GM12878 (cell line): ENCODE measurements around the gene LDLRAP1. TPM values are rescaled to one million over a fixed set of nuclear protein-coding genes. Genes with fewer than 3 reads are reported as not detected.

Experiments used
- ATAC-seq: fragments of 200-7000 bp; cut with Tn5 transposase; 3 replicates; pipeline ENCODE4 v1.9.1; 2020; ENCODE audit warnings: mild to moderate bottlenecking, moderate library complexity
- BruUV-seq: library from RNA; stranded (reverse); fragments of 400-500 nt; replicated peaks from 2 replicates; lab custom pipeline; 2021; lab: Mats Ljungman, UMichigan
- CTCF ChIA-PET: fragments of 300-600 bp; sonication (Branson Sonifier 250); formaldehyde crosslinking; extraction: SDS; loops from one replicate; lab custom pipeline; 2021; ENCODE audit warnings: inconsistent platforms; lab: Yijun Ruan, JAX
- POLR2A ChIA-PET: fragments of 350-600 bp; formaldehyde crosslinking; extraction: SDS; loops from one replicate; lab custom pipeline; 2021; ENCODE audit warnings: inconsistent platforms; lab: Charles Lee
- RAD21 ChIA-PET: fragments of 300-600 bp; sonication (Branson Sonifier 250); formaldehyde crosslinking; loops from one replicate; lab custom pipeline; 2023; ENCODE audit warnings: antibody characterized with exemption; ENCODE audit not compliant: unreplicated experiment; lab: Charles Lee
- SMC1A ChIA-PET: fragments of 300-600 bp; sonication (Branson Sonifier 250); formaldehyde crosslinking; loops from one replicate; lab custom pipeline; 2023; ENCODE audit not compliant: unreplicated experiment, uncharacterized antibody; lab: Charles Lee
- DNase-seq: peaks from one replicate; pipeline ENCODE4 v3.0.0-alpha.2; 2011; ENCODE audit warnings: low read depth, low spot score
- FAIRE-seq: peaks from 3 replicates; lab custom pipeline; 2011; peaks lifted over from hg19 to GRCh38; lab: Jason Lieb, UNC
- H2AFZ ChIP-seq: 2 replicates; pipeline ENCODE4 v1.6.0; 2011; ENCODE audit warnings: low read depth, low read length, control low read depth; ENCODE audit not compliant: control insufficient read depth
- H3K27ac ChIP-seq: 2 replicates; pipeline ENCODE4 v1.5.1; 2011; ENCODE audit warnings: control low read depth; ENCODE audit not compliant: control insufficient read depth, insufficient read depth
- H3K27me3 ChIP-seq, 2 experiments: replicated peaks in 1 of 2; 2 replicates each; pipeline versions ENCODE4 v1.6.0 to v1.6.1; 2011; ENCODE audit warnings: low read length in 1 of 2; ENCODE audit not compliant: control insufficient read depth in 2 of 2, insufficient read depth in 2 of 2
- H3K36me3 ChIP-seq, 2 experiments: 2 replicates each; pipeline ENCODE4 v1.5.1; 2011; ENCODE audit warnings: low read length in 1 of 2; ENCODE audit not compliant: control insufficient read depth in 2 of 2, insufficient read depth in 2 of 2
- H3K4me1 ChIP-seq: 2 replicates; pipeline ENCODE4 v1.6.1; 2011; ENCODE audit warnings: mild to moderate bottlenecking, low read length, moderate library complexity, mixed read lengths; ENCODE audit not compliant: control insufficient read depth, insufficient read depth
- H3K4me2 ChIP-seq: 2 replicates; pipeline ENCODE4 v1.6.0; 2011; ENCODE audit warnings: control low read depth; ENCODE audit not compliant: control insufficient read depth, insufficient read depth
- H3K4me3 ChIP-seq: fragments of 200-600 bp; sonication (generic); 2 replicates; pipeline ENCODE4 v1.5.1; 2016
- H3K79me2 ChIP-seq: 2 replicates; pipeline ENCODE4 v1.6.0; 2011; ENCODE audit warnings: low read length; ENCODE audit not compliant: control insufficient read depth, insufficient read depth
- H3K9ac ChIP-seq: 2 replicates; pipeline ENCODE4 v1.8.0; 2011; ENCODE audit warnings: low read length, control low read depth, mixed read lengths; ENCODE audit not compliant: control insufficient read depth, insufficient read depth
- H3K9me3 ChIP-seq: replicated peaks from 3 replicates; pipeline ENCODE4 v1.5.1; 2011; ENCODE audit warnings: mild to moderate bottlenecking, low read length; ENCODE audit not compliant: control insufficient read depth, insufficient read depth
- H4K20me1 ChIP-seq: 2 replicates; pipeline ENCODE4 v1.6.0; 2011; ENCODE audit not compliant: control insufficient read depth, insufficient read depth
- DPF2 ChIP-seq: fragments of 450-650 bp; IDR thresholded peaks from 2 replicates; pipeline ENCODE4 v1.6.1; 2017; ENCODE audit warnings: mild to moderate bottlenecking
- EGR1 ChIP-seq, 2 experiments: IDR thresholded peaks; 1 replicate in 1 of 2; 2 replicates in 1 of 2; pipeline ENCODE4 v1.6.1; 2011 to 2012; ENCODE audit warnings: low read depth in 2 of 2, low read length in 2 of 2, borderline replicate concordance in 1 of 2, mild to moderate bottlenecking in 1 of 2, moderate library complexity in 1 of 2
- HCFC1 ChIP-seq: fragments of 150-350 bp; IDR thresholded peaks from 2 replicates; pipeline ENCODE4 v1.6.1; 2014; ENCODE audit warnings: low read length
- MEF2A ChIP-seq: IDR thresholded peaks from 2 replicates; pipeline ENCODE4 v1.6.1; 2011; ENCODE audit warnings: low read depth, mild to moderate bottlenecking, low read length, moderate library complexity; ENCODE audit not compliant: insufficient read depth
- MEF2B ChIP-seq: fragments of 450-650 bp; IDR thresholded peaks from 2 replicates; pipeline ENCODE4 v1.6.1; 2018; ENCODE audit warnings: mild to moderate bottlenecking, moderate library complexity; ENCODE audit not compliant: partially characterized antibody, poor library complexity, severe bottlenecking
- MXI1 ChIP-seq: fragments of 150-350 bp; IDR thresholded peaks from 2 replicates; pipeline ENCODE4 v1.6.1; 2011; ENCODE audit warnings: low read depth, mild to moderate bottlenecking, inconsistent platforms, low read length, improper control_type of control experiment
- NBN ChIP-seq: fragments of 450-650 bp; IDR thresholded peaks from 2 replicates; pipeline ENCODE4 v1.6.1; 2016
- NFYA ChIP-seq: IDR thresholded peaks from 2 replicates; pipeline ENCODE4 v1.6.1; 2011; ENCODE audit warnings: low read depth, mild to moderate bottlenecking, low read length, improper control_type of control experiment, borderline replicate concordance
- NR2F1 ChIP-seq: fragments of 450-650 bp; conservative IDR thresholded peaks from 2 replicates; pipeline ENCODE4 v1.6.1; 2017; ENCODE audit warnings: mild to moderate bottlenecking
- NRF1 ChIP-seq: conservative IDR thresholded peaks from 2 replicates; pipeline ENCODE4 v1.6.1; 2011; ENCODE audit warnings: mild to moderate bottlenecking, low read depth, low read length, improper control_type of control experiment
- PAX8 ChIP-seq: fragments of 450-650 bp; IDR thresholded peaks from 2 replicates; pipeline ENCODE4 v1.6.1; 2017; ENCODE audit warnings: mild to moderate bottlenecking, moderate library complexity
- PRDM15 ChIP-seq: fragments of 450-650 bp; formaldehyde crosslinking; IDR thresholded peaks from 2 replicates; pipeline ENCODE4 v1.4.0; 2020; ENCODE audit warnings: mild to moderate bottlenecking, moderate library complexity
- RAD21 ChIP-seq: IDR thresholded peaks from 2 replicates; pipeline ENCODE4 v1.6.1; 2011; ENCODE audit warnings: mild to moderate bottlenecking, low read depth, low read length, moderate library complexity; ENCODE audit not compliant: insufficient read depth
- SREBF2 ChIP-seq: IDR thresholded peaks from 2 replicates; pipeline ENCODE4 v1.6.1; 2012; ENCODE audit warnings: mild to moderate bottlenecking, low read length
- STAT1 ChIP-seq: fragments of 450-650 bp; conservative IDR thresholded peaks from 2 replicates; pipeline ENCODE4 v1.6.1; 2014; ENCODE audit warnings: antibody characterized with exemption, mild to moderate bottlenecking
- SUZ12 ChIP-seq: fragments of 200-600 bp; sonication (generic); IDR thresholded peaks from one replicate; pipeline ENCODE4 v1.6.1; 2018; ENCODE audit warnings: antibody characterized with exemption, mild to moderate bottlenecking; ENCODE audit not compliant: unreplicated experiment
- TCF12 ChIP-seq: IDR thresholded peaks from 2 replicates; pipeline ENCODE4 v1.6.1; 2011; ENCODE audit warnings: low read depth, mild to moderate bottlenecking, low read length
- WGBS: methylation state at CpG from one replicate; pipeline ENCODE4 v1.1.6; 2016; ENCODE audit warnings: low lambda C conversion rate; ENCODE audit not compliant: insufficient replicate concordance, insufficient coverage; ENCODE audit errors: missing lambda C conversion rate; 5-methylcytosine and 5-hydroxymethylcytosine counted together
- in situ Hi-C: fragments of 300-500 bp; cut with MboI; formaldehyde crosslinking; loops from 9 replicates; pipeline ENCODE4 v1.14.3; 2018; ENCODE audit warnings: mixed read lengths
- intact Hi-C: fragments of 100-400 bp; cut with micrococcal nuclease; formaldehyde crosslinking; loops from one replicate; pipeline ENCODE4 v1.14.2; 2022; ENCODE audit not compliant: unreplicated experiment
- polyA plus RNA-seq, 11 experiments: library from polyadenylated mRNA; depleted of rRNA in 4 of 11; unstranded in 6 of 11; stranded (reverse) in 5 of 11; fragments of >200 nt; fragmentation: Nextera tagmentation in 4 of 11; fragmentation: Illumina TruSeq in 1 of 11; extraction: Ambion mirVana in 4 of 11; extraction: Trizol in 1 of 11; gene quantifications; 1 replicate in 1 of 11; 2 replicates in 10 of 11; pipeline versions ENCODE4 v1.2.1 to v1.2.3, GENCODE V29; 2011 to 2016; ENCODE audit warnings: inconsistent platforms in 2 of 11, missing spikeins in 2 of 11, low read depth in 1 of 11
- total RNA-seq, 4 experiments: library from RNA; depleted of rRNA in 3 of 4; stranded (reverse); fragments of >200 nt in 3 of 4; fragmentation: Illumina TruSeq in 1 of 4; extraction: Trizol in 1 of 4; gene quantifications; 2 replicates each; pipeline versions ENCODE4 v1.2.1 to v1.2.3, GENCODE V29; 2013 to 2021
- TF ChIP-seq, protein P1 (sequence below): IDR thresholded peaks from 2 replicates; pipeline ENCODE4 v1.6.1; 2012; ENCODE audit warnings: low read depth, low read length, improper control_type of control experiment

LDLRAP1 gene
- total and polyA plus RNA-seq, 10 of the 15 experiments (the other 5 are each of a cell fraction or from before 2014, with no cell fraction given), result 0.43 to 37.6 (median 22.0) TPM

DNA sequence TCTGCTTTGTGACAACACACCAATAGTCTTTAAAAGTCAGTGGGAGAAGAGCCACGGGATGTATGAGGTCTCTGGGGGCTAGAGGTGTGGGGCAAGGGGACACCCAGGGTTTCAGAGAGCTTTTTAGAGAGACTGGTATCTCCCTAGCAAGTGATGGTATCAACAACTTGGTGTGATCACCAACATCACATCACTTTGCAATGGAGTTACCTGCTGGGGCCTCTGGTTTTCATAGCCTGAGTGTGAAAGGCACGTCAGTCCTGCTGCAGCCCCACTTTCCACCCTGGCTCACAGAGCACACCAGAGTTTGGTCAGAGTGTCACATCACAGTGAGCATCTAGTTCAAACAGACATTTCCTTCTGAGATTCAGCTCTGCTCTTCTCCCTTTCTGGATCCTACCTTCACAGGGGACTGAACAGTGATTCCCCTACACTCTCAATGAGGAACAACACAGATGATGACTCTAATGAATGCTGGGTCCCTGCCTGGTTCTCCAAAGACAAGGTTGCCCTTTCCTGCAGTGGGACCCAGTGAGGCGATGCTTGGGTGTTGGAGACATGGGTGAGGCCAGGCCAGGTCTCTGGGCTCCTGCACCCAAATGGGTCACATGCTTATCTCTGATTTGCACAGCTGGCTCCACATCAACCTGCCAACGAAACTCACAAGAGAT, 71.2 kb downstream of the LDLRAP1 start:
- CTCF ChIA-PET, result no interaction called here

GRCh38 chr1:25615172-25615541, 71.8 kb downstream of the LDLRAP1 start:
- no peak overlapping the region for H3K9ac ChIP-seq
- no peak overlapping the region for H3K27ac ChIP-seq
- ChIA-PET POLR2A (interaction anchor here (0.7 kb wide), 1 partner anchor 965 kb away, joined by 3 read pairs; no protein-coding TSS in a partner anchor), CTCF (no interaction called here), SMC1A (interaction anchor here (2.2 kb wide), 1 partner anchor 8 kb away, joined by 6 read pairs; no protein-coding TSS in a partner anchor), RAD21 (no interaction called here)
- ATAC-seq (no peak), DNase-seq (no peak), FAIRE-seq (no peak)
- 45% methylated on average over 7 of the region's 7 CpGs for WGBS
- no peaks in the 10 kb centered on the region for H3K79me2 ChIP-seq
- intact Hi-C loops, result no loop called here
- H3K9me3 ChIP-seq, result no peaks in the 10 kb centered on the region
- no peak overlapping the region for H3K4me2 ChIP-seq
- BruUV-seq, result no TSS peak
- in situ Hi-C loops, result no loop called here
- H2AFZ ChIP-seq, result no peak overlapping the region
- no peak for TF ChIP-seq NRF1
- no peak for TF ChIP-seq TCF12
- no peak for TF ChIP-seq HCFC1
- TF ChIP-seq PRDM15 (CRISPR knock-in tag), result no peak
- TF ChIP-seq SREBF2, result no peak
- no peak for TF ChIP-seq DPF2
- no peaks in the 10 kb centered on the region for H4K20me1 ChIP-seq
- H3K4me1 ChIP-seq, result peaks cover 32% of the 10 kb centered on the region
- no peaks in the 10 kb centered on the region for H3K36me3 ChIP-seq
- H3K4me3 ChIP-seq, result no peak overlapping the region
- H3K27me3 ChIP-seq, result peaks cover 0 to 4% of the 10 kb centered on the region in 2 experiments; a peak in 2 of 4 replicates

More for the DNA sequence above, 71.2 kb downstream of the LDLRAP1 start:
- POLR2A ChIA-PET, result interaction anchor here (0.7 kb wide), 2 partner anchors 46 to 966 kb away, joined by 3 read pairs; no protein-coding TSS in a partner anchor
- TF ChIP-seq MEF2B (no peak), SUZ12 (no peak), MEF2A (no peak), MXI1 (no peak), NFYA (no peak), RAD21 (no peak), NR2F1 (no peak), EGR1 (IDR thresholded peaks at IDR 0.05; ENCODE audit: borderline replicate concordance in 1 of 2, low read depth in 2 of 2, low read length in 2 of 2) (no peak), NBN (no peak), STAT1 (no peak), PAX8 (no peak)
- TF ChIP-seq, protein P1, sequence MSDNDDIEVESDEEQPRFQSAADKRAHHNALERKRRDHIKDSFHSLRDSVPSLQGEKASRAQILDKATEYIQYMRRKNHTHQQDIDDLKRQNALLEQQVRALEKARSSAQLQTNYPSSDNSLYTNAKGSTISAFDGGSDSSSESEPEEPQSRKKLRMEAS, result no peak
- TF ChIP-seq, all 136 proteins: peak for 0
- WGBS, result 28% methylated on average over 4 of the region's 4 CpGs
- Histone ChIP-seq H3K36me3 (no peaks in the 10 kb centered on the region), H3K9ac (no peak overlapping the region), H3K4me2 (no peak overlapping the region), H3K9me3 (no peaks in the 10 kb centered on the region), H4K20me1 (no peaks in the 10 kb centered on the region), H3K79me2 (no peaks in the 10 kb centered on the region), H3K27ac (no peak overlapping the region), H2AFZ (no peak overlapping the region), H3K27me3 (peaks cover 0 to 4% of the 10 kb centered on the region in 2 experiments; a peak in 2 of 4 replicates), H3K4me3 (no peak overlapping the region), H3K4me1 (peaks cover 27% of the 10 kb centered on the region)
- ChIA-PET RAD21 (no interaction called here), SMC1A (interaction anchor here (0.9 to 2.2 kb wide), 2 partner anchors 8 to 18 kb away, joined by 3 to 6 read pairs; no protein-coding TSS in a partner anchor)
- no TSS peak for BruUV-seq
- no peak for FAIRE-seq
- no peak for DNase-seq
- in situ Hi-C loops (loop anchor here (5.0 kb wide), 1 partner anchor 183 kb away; no protein-coding TSS in a partner anchor), intact Hi-C loops (no loop called here)
- no peak for ATAC-seq
